Mucosa of stomach (tissue), 1 donor: Measurements from ENCODE around the gene TMEM170B.
"Not testable (repeated sequence)": the region's sequence is repeated elsewhere in the genome, so short reads cannot be mapped to it uniquely, and the experiment has no call there.

ENCODE experiments used
- H3K27me3 ChIP-seq: one replicate; pipeline ENCODE4 v1.7.0; 2013; ENCODE audit warnings: mild to moderate bottlenecking, low read length; ENCODE audit not compliant: control insufficient read depth, insufficient read depth
- H3K36me3 ChIP-seq: one replicate; pipeline ENCODE4 v1.7.0; 2013; ENCODE audit warnings: low read length; ENCODE audit not compliant: control insufficient read depth, insufficient read depth
- H3K4me1 ChIP-seq: one replicate; pipeline ENCODE4 v1.7.0; 2013; ENCODE audit warnings: mild to moderate bottlenecking, low read length; ENCODE audit not compliant: control insufficient read depth, insufficient read depth
- H3K4me3 ChIP-seq: one replicate; pipeline ENCODE4 v1.7.0; 2013; ENCODE audit warnings: low read length
- H3K9ac ChIP-seq: one replicate; pipeline ENCODE4 v1.7.0; 2013; ENCODE audit warnings: mild to moderate bottlenecking, low read length, moderate library complexity
- H3K9me3 ChIP-seq: one replicate; pipeline ENCODE4 v1.7.0; 2013; ENCODE audit warnings: mild to moderate bottlenecking, low read length, moderate library complexity; ENCODE audit not compliant: control insufficient read depth
- donor health status: Pancreatic carcinoma.

The TMEM170B gene

DNA sequence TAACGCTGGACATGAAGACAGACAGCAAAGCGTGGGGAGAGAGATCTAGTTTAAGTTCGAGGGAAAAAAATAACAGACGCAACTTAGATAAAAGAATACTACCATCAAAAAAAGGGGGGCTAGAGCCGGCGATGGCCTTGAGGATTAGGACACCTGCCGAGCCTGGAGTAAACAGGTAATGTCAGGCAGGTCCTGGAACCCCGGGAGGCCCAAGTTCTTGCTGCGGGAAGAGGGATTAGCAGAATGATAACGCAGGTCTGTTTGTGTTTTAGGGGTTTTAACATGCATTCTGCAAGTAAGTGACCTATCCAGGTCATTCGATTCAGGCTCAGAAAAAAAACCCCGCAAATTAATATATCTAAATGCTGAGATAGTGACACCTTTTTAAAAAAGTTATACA lies 754 bp upstream of the TMEM170B start:
- Histone ChIP-seq H3K27me3 (peaks cover 3% of the 10 kb centered on the region), H3K4me1 (peaks cover 6% of the 10 kb centered on the region), H3K9ac (peak overlapping the region; percentile 51), H3K36me3 (no peaks in the 10 kb centered on the region), H3K9me3 (no peaks in the 10 kb centered on the region), H3K4me3 (no peak overlapping the region)

DNA sequence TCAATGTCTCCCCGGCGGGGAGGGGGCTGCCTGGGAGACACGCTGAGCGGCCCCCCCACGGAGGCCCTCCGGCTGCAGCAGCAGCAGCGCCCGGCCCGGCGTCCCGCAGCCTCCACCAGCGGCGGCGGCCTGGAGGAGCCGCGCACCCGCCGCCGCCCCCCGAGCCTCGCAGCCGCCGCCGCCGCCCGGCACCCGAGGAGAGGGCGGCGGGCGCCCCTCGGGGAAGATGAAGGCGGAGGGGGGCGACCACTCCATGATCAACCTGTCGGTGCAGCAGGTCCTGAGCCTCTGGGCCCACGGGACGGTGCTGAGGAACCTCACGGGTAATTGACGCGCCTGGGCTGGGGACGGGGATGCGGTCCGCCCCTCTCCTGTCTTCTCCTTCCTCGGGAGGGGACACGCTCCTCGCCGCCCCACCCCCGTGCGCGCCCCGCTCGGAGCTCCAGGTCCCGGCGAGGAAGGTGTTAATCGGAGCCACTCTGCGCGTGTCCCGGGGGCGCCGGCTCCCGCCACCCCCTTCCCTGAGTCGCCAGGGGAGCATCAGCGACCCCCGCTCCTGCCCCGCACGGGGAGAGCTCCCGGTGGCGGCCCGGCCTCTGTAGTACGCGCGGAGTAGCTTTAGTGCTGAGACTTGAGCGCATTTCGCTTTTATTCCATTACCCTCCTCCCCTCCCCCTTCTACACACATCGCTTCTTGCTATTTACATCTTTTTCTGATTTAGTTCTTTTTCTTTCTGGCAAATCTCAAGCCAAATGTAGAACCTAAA lies 686 bp downstream of the TMEM170B start:
- H3K4me3 ChIP-seq: peak overlapping the region; percentile 19

GRCh38 chr6:11538819-11539468 lies 1.4 kb downstream of the TMEM170B start:
- Histone ChIP-seq H3K27me3 (no peaks in the 10 kb centered on the region), H3K4me3 (no peak overlapping the region), H3K4me1 (peaks cover 6% of the 10 kb centered on the region), H3K9me3 (no peaks in the 10 kb centered on the region), H3K36me3 (no peaks in the 10 kb centered on the region), H3K9ac (peak overlapping the region; percentile 64)

More for the DNA sequence above, 686 bp downstream of the TMEM170B start:
- no peaks in the 10 kb centered on the region for H3K9me3 ChIP-seq
- H3K36me3 ChIP-seq: no peaks in the 10 kb centered on the region
- H3K27me3 ChIP-seq: no peaks in the 10 kb centered on the region
- H3K9ac ChIP-seq: peak overlapping the region; percentile 64
- peaks cover 6% of the 10 kb centered on the region for H3K4me1 ChIP-seq

DNA sequence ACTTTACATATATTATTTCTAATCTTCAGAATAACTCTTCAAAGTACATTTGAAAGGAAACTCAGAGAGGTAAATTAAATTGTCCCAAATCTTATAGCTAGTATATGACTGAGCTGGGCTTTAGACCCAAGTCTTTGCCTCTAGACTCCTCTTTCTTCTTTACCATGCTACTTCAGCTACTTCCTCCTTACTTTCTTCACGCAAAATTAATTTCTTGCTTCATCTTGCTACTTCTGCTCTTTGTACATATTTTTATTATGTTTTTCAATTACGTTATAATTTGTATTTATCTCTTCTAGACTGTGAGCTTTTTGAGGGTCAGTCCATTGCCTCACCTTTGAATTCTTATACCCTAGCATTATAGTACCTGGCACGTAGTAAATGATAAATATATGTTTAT lies 5.3 kb downstream of the TMEM170B start:
- Histone ChIP-seq H3K27me3 (no peaks in the 10 kb centered on the region), H3K9ac (no peak overlapping the region), H3K4me1 (peaks cover 6% of the 10 kb centered on the region), H3K36me3 (no peaks in the 10 kb centered on the region), H3K9me3 (no peaks in the 10 kb centered on the region), H3K4me3 (no peak overlapping the region)

GRCh38 chr6:11543919-11544518 lies 6.5 kb downstream of the TMEM170B start:
- no peaks in the 10 kb centered on the region for H3K36me3 ChIP-seq
- no peak overlapping the region for H3K9ac ChIP-seq
- no peaks in the 10 kb centered on the region for H3K27me3 ChIP-seq
- no peaks in the 10 kb centered on the region for H3K9me3 ChIP-seq
- no peak overlapping the region for H3K4me3 ChIP-seq
- H3K4me1 ChIP-seq: no peaks in the 10 kb centered on the region

GRCh38 chr6:11547846-11548245 lies 10.3 kb downstream of the TMEM170B start:
- H3K9me3 ChIP-seq, H3K9ac ChIP-seq, H3K4me3 ChIP-seq, H3K4me1 ChIP-seq, H3K27me3 ChIP-seq, H3K36me3 ChIP-seq: not testable (repeated sequence)

DNA sequence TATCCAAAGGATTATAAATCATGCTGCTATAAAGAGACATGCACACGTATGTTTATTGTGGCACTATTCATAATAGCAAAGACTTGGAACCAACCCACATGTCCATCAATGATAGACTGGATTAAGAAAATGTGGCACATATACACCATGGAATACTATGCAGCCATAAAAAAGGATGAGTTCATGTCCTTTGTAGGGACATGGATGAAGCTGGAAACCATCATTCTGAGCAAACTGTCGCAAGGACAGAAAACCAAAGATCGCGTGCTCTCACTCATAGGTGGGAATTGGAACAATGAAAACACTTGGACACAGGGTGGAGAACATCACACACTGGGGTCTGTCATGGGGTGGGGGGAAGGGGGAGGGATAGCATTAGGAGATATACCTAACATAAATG lies 11.0 kb downstream of the TMEM170B start:
- H3K27me3 ChIP-seq, H3K36me3 ChIP-seq, H3K9ac ChIP-seq, H3K4me3 ChIP-seq, H3K9me3 ChIP-seq, H3K4me1 ChIP-seq: not testable (repeated sequence)

DNA sequence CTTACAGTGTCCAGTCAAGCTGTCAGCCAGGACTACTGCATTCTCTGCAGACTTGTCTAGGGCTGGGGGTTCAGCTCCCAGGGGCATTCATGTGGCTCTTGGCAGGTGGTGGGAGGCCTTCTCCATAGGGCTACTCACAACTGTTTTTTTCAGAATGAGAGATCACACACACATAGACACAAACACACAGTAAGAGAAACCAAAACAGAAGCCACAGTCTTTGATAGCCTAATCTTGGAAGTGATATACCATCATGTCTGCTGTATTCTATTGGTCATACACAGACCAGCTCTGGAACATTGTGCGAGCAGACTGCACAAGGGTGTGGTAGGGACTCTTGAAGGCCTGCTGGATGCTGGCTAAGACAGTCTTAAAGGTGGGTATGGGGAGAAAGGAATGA lies 13.5 kb downstream of the TMEM170B start:
- Histone ChIP-seq H3K9ac (no peak overlapping the region), H3K4me1 (no peaks in the 10 kb centered on the region), H3K9me3 (no peaks in the 10 kb centered on the region), H3K4me3 (no peak overlapping the region), H3K27me3 (no peaks in the 10 kb centered on the region), H3K36me3 (no peaks in the 10 kb centered on the region)

GRCh38 chr6:11552442-11552841 lies 14.9 kb downstream of the TMEM170B start:
- no peak overlapping the region for H3K4me3 ChIP-seq
- no peaks in the 10 kb centered on the region for H3K9me3 ChIP-seq
- H3K36me3 ChIP-seq: no peaks in the 10 kb centered on the region

GRCh38 chr6:11553824-11554223 lies 16.3 kb downstream of the TMEM170B start:
- Histone ChIP-seq H3K27me3 (no peaks in the 10 kb centered on the region), H3K9me3 (no peaks in the 10 kb centered on the region), H3K9ac (no peak overlapping the region), H3K4me3 (no peak overlapping the region), H3K4me1 (no peaks in the 10 kb centered on the region), H3K36me3 (no peaks in the 10 kb centered on the region)

More at GRCh38 chr6:11552442-11552841, 14.9 kb downstream of the TMEM170B start:
- Histone ChIP-seq H3K27me3 (no peaks in the 10 kb centered on the region), H3K9ac (no peak overlapping the region), H3K4me1 (no peaks in the 10 kb centered on the region)

DNA sequence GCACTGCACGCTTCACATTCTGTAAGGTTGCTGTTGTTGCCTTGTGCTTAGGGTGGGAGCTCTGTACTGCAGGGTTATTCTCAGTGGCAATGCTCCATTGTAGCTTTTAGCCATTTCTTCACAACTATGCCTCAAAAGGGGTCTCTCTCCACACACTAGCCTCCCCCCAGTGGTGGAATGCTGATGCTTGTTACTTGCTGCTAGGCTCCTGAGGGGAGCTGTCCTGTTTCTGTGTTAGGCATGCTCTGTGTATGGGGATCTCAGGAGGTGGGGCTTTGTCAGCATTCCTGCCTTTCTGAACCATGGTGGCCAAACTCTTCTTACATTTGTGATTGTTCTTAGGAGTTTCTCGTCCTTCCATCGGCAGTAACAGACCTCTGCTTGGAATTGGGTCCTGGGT lies 18.8 kb downstream of the TMEM170B start:
- no peak overlapping the region for H3K9ac ChIP-seq
- no peaks in the 10 kb centered on the region for H3K36me3 ChIP-seq
- H3K27me3 ChIP-seq: no peaks in the 10 kb centered on the region
- H3K4me1 ChIP-seq: no peaks in the 10 kb centered on the region
- no peak overlapping the region for H3K4me3 ChIP-seq
- no peaks in the 10 kb centered on the region for H3K9me3 ChIP-seq

- Histone ChIP-seq H3K4me1 (no peaks in the 10 kb centered on the region), H3K9me3 (no peaks in the 10 kb centered on the region), H3K27me3 (no peaks in the 10 kb centered on the region), H3K9ac (no peak overlapping the region), H3K4me3 (no peak overlapping the region), H3K36me3 (no peaks in the 10 kb centered on the region)
These were observed 26.2 kb downstream of the TMEM170B start for GRCh38 chr6:11563793-11564192.
